HCT116 (cell line): Measurements from ENCODE around the gene EEFSEC. TPM values are rescaled to one million over a fixed set of nuclear protein-coding genes. Genes with fewer than 3 reads are reported as not detected.
A peak's percentile ranks its signal among the peaks of the same experiment; 100 is the strongest.

Experiments
- ATAC-seq: fragments of 200-7000 bp; cut with Tn5 transposase; 2 replicates; pipeline ENCODE4 v1.9.1; 2020; ENCODE audit warnings: mild to moderate bottlenecking, moderate library complexity
- BruUV-seq: library from RNA; stranded (reverse); fragments of 400-500 nt; replicated peaks from 2 replicates; lab custom pipeline; 2021; lab: Mats Ljungman, UMichigan
- CTCF ChIA-PET: fragments of 300-600 bp; sonication (Branson Sonifier 250); formaldehyde crosslinking; loops from one replicate; lab custom pipeline; 2021; ENCODE audit warnings: antibody characterized with exemption; lab: Charles Lee
- POLR2A ChIA-PET: fragments of 300-600, 350-600 bp; sonication (Branson Sonifier 250); formaldehyde crosslinking; loops from one replicate; lab custom pipeline; 2021; ENCODE audit warnings: antibody characterized with exemption; lab: Charles Lee
- RAD21 ChIA-PET, 2 experiments: fragments of 300-600 bp; sonication (Branson Sonifier 250); formaldehyde crosslinking; loops; one replicate each; lab custom pipeline; 2023; ENCODE audit warnings: low total read pairs in 2 of 2; ENCODE audit not compliant: uncharacterized antibody in 2 of 2, unreplicated experiment in 2 of 2, low non-redundant PET in 1 of 2; lab: Charles Lee
- DNase-seq: peaks from one replicate; pipeline ENCODE4 v3.0.0-alpha.2; 2010; ENCODE audit warnings: low read depth, low spot score
- H2AFZ ChIP-seq: fragments of 200-600 bp; shearing (Covaris generic), sonication (generic); 2 replicates; pipeline ENCODE4 v1.6.1; 2017; ENCODE audit warnings: low read depth, mixed run types, mixed read lengths, antibody characterized with exemption, low read length; ENCODE audit not compliant: poor library complexity, severe bottlenecking
- H3K27ac ChIP-seq: 2 replicates; pipeline ENCODE4 v1.5.1; 2012; ENCODE audit warnings: low read depth, low read length
- H3K27me3 ChIP-seq: fragments of 200-600 bp; sonication (generic); 2 replicates; pipeline ENCODE4 v1.6.1; 2016; ENCODE audit warnings: mixed run types, low read length, mixed read lengths; ENCODE audit not compliant: insufficient read depth
- H3K36me3 ChIP-seq, 2 experiments: fragments of 200-500 bp in 1 of 2; fragments of 200-600 bp in 1 of 2; sonication (Bioruptor generic) in 1 of 2; sonication (generic) in 1 of 2; 2 replicates each; pipeline versions ENCODE4 v1.5.1 to v1.6.1; 2014 to 2016; ENCODE audit warnings: low read length in 2 of 2, inconsistent platforms in 1 of 2, mixed read lengths in 1 of 2, mixed run types in 1 of 2; ENCODE audit not compliant: insufficient read depth in 2 of 2, control insufficient read depth in 1 of 2
- H3K4me1 ChIP-seq, 2 experiments: fragments of 200-600 bp in 1 of 2; sonication (generic) in 1 of 2; 2 replicates each; pipeline versions ENCODE4 v1.5.1 to v1.6.1; 2012 to 2017; ENCODE audit warnings: low read length in 2 of 2, inconsistent platforms in 1 of 2, mild to moderate bottlenecking in 1 of 2, mixed read lengths in 1 of 2, mixed run types in 1 of 2, moderate library complexity in 1 of 2; ENCODE audit not compliant: insufficient read depth in 2 of 2, control insufficient read depth in 1 of 2
- H3K4me2 ChIP-seq: fragments of 200-600 bp; sonication (generic); 2 replicates; pipeline ENCODE4 v1.6.1; 2017; ENCODE audit warnings: mixed run types, low read length, mixed read lengths
- H3K4me3 ChIP-seq, 2 experiments: fragments of 200-600 bp in 1 of 2; sonication (generic) in 1 of 2; replicated peaks in 1 of 2; 2 replicates each; pipeline ENCODE4 v1.5.1; 2011 to 2016; ENCODE audit warnings: low read length in 2 of 2, control low read depth in 1 of 2, low read depth in 1 of 2, mild to moderate bottlenecking in 1 of 2, mixed read lengths in 1 of 2, mixed run types in 1 of 2
- H3K79me2 ChIP-seq: fragments of 200-600 bp; sonication (generic); 2 replicates; pipeline ENCODE4 v1.6.1; 2017; ENCODE audit warnings: mild to moderate bottlenecking, mixed run types, low read length, moderate library complexity, mixed read lengths; ENCODE audit not compliant: insufficient read depth
- H3K9ac ChIP-seq: fragments of 200-600 bp; sonication (generic); 2 replicates; pipeline ENCODE4 v1.6.1; 2016; ENCODE audit warnings: low read length, mixed read lengths
- H3K9me2 ChIP-seq: fragments of 200-600 bp; sonication (generic), shearing (Covaris generic); 2 replicates; pipeline ENCODE4 v1.6.1; 2017; ENCODE audit warnings: mixed run types, mild to moderate bottlenecking, moderate library complexity; ENCODE audit not compliant: insufficient read depth
- H3K9me3 ChIP-seq, 2 experiments: fragments of 200-500 bp in 1 of 2; fragments of 200-600 bp in 1 of 2; sonication (Bioruptor generic) in 1 of 2; sonication (generic) in 1 of 2; 2 replicates each; pipeline ENCODE4 v1.6.1; 2014 to 2017; ENCODE audit warnings: low read length in 2 of 2, mixed read lengths in 2 of 2, inconsistent platforms in 1 of 2, low read depth in 1 of 2, mild to moderate bottlenecking in 1 of 2, mixed run types in 1 of 2, moderate library complexity in 1 of 2; ENCODE audit not compliant: control insufficient read depth in 1 of 2, insufficient read depth in 1 of 2
- H4K20me1 ChIP-seq: fragments of 200-600 bp; sonication (generic), shearing (Covaris generic); 2 replicates; pipeline ENCODE4 v1.6.1; 2017; ENCODE audit warnings: mixed run types, mild to moderate bottlenecking, moderate library complexity; ENCODE audit not compliant: insufficient read depth
- ATF3 ChIP-seq: IDR thresholded peaks from 2 replicates; pipeline ENCODE4 v1.6.1; 2012
- CBX3 ChIP-seq: IDR thresholded peaks from 2 replicates; pipeline ENCODE4 v1.6.1; 2012; ENCODE audit warnings: low read depth
- CEBPB ChIP-seq: IDR thresholded peaks from 2 replicates; pipeline ENCODE4 v1.6.1; 2012; ENCODE audit warnings: low read depth
- CTCF ChIP-seq, 3 experiments: fragments of 200-600 bp in 1 of 3; sonication (generic) in 1 of 3; IDR thresholded peaks in 2 of 3; conservative IDR thresholded peaks in 1 of 3; 2 replicates each; pipeline ENCODE4 v1.5.1; 2012 to 2017; ENCODE audit warnings: low read depth in 2 of 3, low read length in 2 of 3, antibody characterized with exemption in 1 of 3, borderline replicate concordance in 1 of 3, control low read depth in 1 of 3, mild to moderate bottlenecking in 1 of 3, mixed read lengths in 1 of 3, mixed run types in 1 of 3, moderate library complexity in 1 of 3; ENCODE audit not compliant: insufficient read depth in 1 of 3
- EZH2 ChIP-seq: fragments of 200-600 bp; sonication (generic); IDR thresholded peaks from 2 replicates; pipeline ENCODE4 v1.6.1; 2017; ENCODE audit warnings: antibody characterized with exemption, mixed run types
- EZH2phosphoT487 ChIP-seq: fragments of 200-600 bp; IDR thresholded peaks from 2 replicates; pipeline ENCODE4 v1.6.1; 2018; ENCODE audit warnings: antibody characterized with exemption, borderline replicate concordance
- MAX ChIP-seq: IDR thresholded peaks from 2 replicates; pipeline ENCODE4 v1.6.1; 2012
- POLR2AphosphoS5 ChIP-seq: IDR thresholded peaks from 2 replicates; pipeline ENCODE4 v1.6.1; 2011; ENCODE audit warnings: mild to moderate bottlenecking, low read depth, low read length, moderate library complexity
- RAD21 ChIP-seq: IDR thresholded peaks from 2 replicates; pipeline ENCODE4 v1.6.1; 2012; ENCODE audit warnings: low read depth, mild to moderate bottlenecking
- SIN3A ChIP-seq: IDR thresholded peaks from 2 replicates; pipeline ENCODE4 v1.6.1; 2012; ENCODE audit warnings: low read depth
- SP1 ChIP-seq: IDR thresholded peaks from 2 replicates; pipeline ENCODE4 v1.6.1; 2012; ENCODE audit warnings: low read depth
- SRF ChIP-seq: IDR thresholded peaks from 2 replicates; pipeline ENCODE4 v1.6.1; 2012; ENCODE audit warnings: low read depth
- TCF7L2 ChIP-seq: IDR thresholded peaks from 2 replicates; pipeline ENCODE4 v1.7.0; 2011; ENCODE audit warnings: borderline replicate concordance, inconsistent platforms; ENCODE audit not compliant: insufficient read depth, insufficient read length; ENCODE audit errors: extremely low read depth
- YY1 ChIP-seq: IDR thresholded peaks from 2 replicates; pipeline ENCODE4 v1.6.1; 2011; ENCODE audit warnings: low read length, low read depth, moderate library complexity, mild to moderate bottlenecking; ENCODE audit not compliant: insufficient replicate concordance; ENCODE audit errors: extremely low read depth
- ZNF274 ChIP-seq: fragments of 200-500 bp; sonication (Bioruptor generic); IDR thresholded peaks from 2 replicates; pipeline ENCODE4 v1.6.1; 2014; ENCODE audit warnings: mild to moderate bottlenecking, low read depth, low read length, inconsistent platforms
- intact Hi-C: fragments of 100-400 bp; cut with micrococcal nuclease; formaldehyde crosslinking; loops from 2 replicates; pipeline ENCODE4 v1.10.0; 2022
- total RNA-seq: library from RNA; stranded (reverse); gene quantifications from one replicate; pipeline ENCODE4 v1.2.1, GENCODE V29; 2021; ENCODE audit not compliant: unreplicated experiment

Gene EEFSEC
- total RNA-seq, 1 experiment from 2014 or later = 16.1 TPM

GRCh38 chr3:128438488-128439072 lies 285.3 kb downstream of the EEFSEC start:
- TF ChIP-seq RAD21 = peak; percentile 67
- TF ChIP-seq CTCF (IDR thresholded peaks at IDR 0.05 in 2 of 3, conservative IDR thresholded peaks at IDR 0.05 in 1 of 3; ENCODE audit: borderline replicate concordance in 1 of 3, insufficient read depth in 1 of 3, low read depth in 2 of 3, low read length in 2 of 3) = peak; percentile 60 to 93 (median 86); a peak in 5 of 6 replicates
- TF ChIP-seq SRF = no peak
- TF ChIP-seq EZH2 = no peak
- no peak for TF ChIP-seq EZH2phosphoT487
- TF ChIP-seq, all 23 proteins: peak for 2
- no peaks in the 10 kb centered on the region for H3K36me3 ChIP-seq
- ATAC-seq = peak; percentile 87
- ChIA-PET POLR2A (no interaction called here), RAD21 (no interaction called here), CTCF (interaction anchor here (1.1 to 1.4 kb wide), 2 partner anchors 10 to 146 kb away, joined by 3 to 7 read pairs; no protein-coding TSS in a partner anchor)
- no peak overlapping the region for H3K9ac ChIP-seq
- no TSS peak for BruUV-seq
- H2AFZ ChIP-seq = no peak overlapping the region
- H3K79me2 ChIP-seq = no peaks in the 10 kb centered on the region
- no peak overlapping the region for H3K4me2 ChIP-seq
- no peak for DNase-seq
- H3K4me3 ChIP-seq = no peak overlapping the region
- no peak overlapping the region for H3K27ac ChIP-seq
- no peaks in the 10 kb centered on the region for H4K20me1 ChIP-seq
- peaks cover 9 to 25% of the 10 kb centered on the region in 2 experiments; a peak in 3 of 4 replicates for H3K4me1 ChIP-seq
- no peaks in the 10 kb centered on the region for H3K27me3 ChIP-seq
- H3K9me2 ChIP-seq = no peaks in the 10 kb centered on the region
- H3K9me3 ChIP-seq = no peaks in the 10 kb centered on the region
- intact Hi-C loops = no loop called here

- H2AFZ ChIP-seq = no peak overlapping the region
- no peaks in the 10 kb centered on the region for H3K9me3 ChIP-seq
- RAD21 ChIA-PET = no interaction called here
- no peaks in the 10 kb centered on the region for H3K27me3 ChIP-seq
- H3K4me3 ChIP-seq = no peak overlapping the region
- BruUV-seq = no TSS peak
- H3K9ac ChIP-seq = no peak overlapping the region
- H3K36me3 ChIP-seq = no peaks in the 10 kb centered on the region
- intact Hi-C loops = no loop called here
- H3K79me2 ChIP-seq = no peaks in the 10 kb centered on the region
- CTCF ChIA-PET = no interaction called here
- H3K4me2 ChIP-seq = no peak overlapping the region
- peaks cover 8 to 20% of the 10 kb centered on the region in 2 experiments; a peak in 2 of 4 replicates for H3K4me1 ChIP-seq
- no peak for ATAC-seq
- DNase-seq = no peak
- H3K27ac ChIP-seq = no peak overlapping the region
- no peaks in the 10 kb centered on the region for H3K9me2 ChIP-seq
- POLR2A ChIA-PET = no interaction called here
- no peaks in the 10 kb centered on the region for H4K20me1 ChIP-seq
- TF ChIP-seq CEBPB = no peak
- no peak for TF ChIP-seq EZH2
- TF ChIP-seq ATF3 = no peak
- TF ChIP-seq SIN3A = no peak
- TF ChIP-seq CTCF (IDR thresholded peaks at IDR 0.05 in 2 of 3, conservative IDR thresholded peaks at IDR 0.05 in 1 of 3; ENCODE audit: borderline replicate concordance in 1 of 3, insufficient read depth in 1 of 3, low read depth in 2 of 3, low read length in 2 of 3) = no peak
- no peak for TF ChIP-seq TCF7L2
- no peak for TF ChIP-seq EZH2phosphoT487
- no peak for TF ChIP-seq YY1
- no peak for TF ChIP-seq POLR2AphosphoS5
- no peak for TF ChIP-seq CBX3
- TF ChIP-seq SP1 = no peak
- TF ChIP-seq ZNF274 = no peak
- no peak for TF ChIP-seq MAX
Measured at GRCh38 chr3:128439226-128439625, 285.9 kb downstream of the EEFSEC start.
